DOHH2 (cell line): ENCODE data around the gene CA5A.

Experiments
- CTCF ChIP-seq: fragments of 200-600 bp; sonication (generic); IDR thresholded peaks from one replicate; pipeline ENCODE4 v1.5.1; 2014; ENCODE audit warnings: antibody characterized with exemption, mild to moderate bottlenecking, low read depth, low read length; ENCODE audit not compliant: poor library complexity, severe bottlenecking
- EZH2phosphoT487 ChIP-seq: fragments of 200-600 bp; sonication (generic); IDR thresholded peaks from 2 replicates; pipeline ENCODE4 v1.6.1; 2017; ENCODE audit warnings: borderline replicate concordance, mild to moderate bottlenecking, antibody characterized with exemption, low read length, moderate library complexity, mixed read lengths

GRCh38 chr16:87929986-87930385 lies 6.3 kb downstream of the CA5A start:
- TF ChIP-seq CTCF (no peak), EZH2phosphoT487 (no peak)
